HG02571 (cell line): ENCODE data around the gene DSTYK.

Experiments
- ATAC-seq: cut with Tn5 transposase; IDR thresholded peaks from one replicate; pipeline ENCODE4 v1.9.1; 2021; ENCODE audit warnings: mild to moderate bottlenecking, moderate library complexity; ENCODE audit not compliant: unreplicated experiment

DSTYK gene

DNA sequence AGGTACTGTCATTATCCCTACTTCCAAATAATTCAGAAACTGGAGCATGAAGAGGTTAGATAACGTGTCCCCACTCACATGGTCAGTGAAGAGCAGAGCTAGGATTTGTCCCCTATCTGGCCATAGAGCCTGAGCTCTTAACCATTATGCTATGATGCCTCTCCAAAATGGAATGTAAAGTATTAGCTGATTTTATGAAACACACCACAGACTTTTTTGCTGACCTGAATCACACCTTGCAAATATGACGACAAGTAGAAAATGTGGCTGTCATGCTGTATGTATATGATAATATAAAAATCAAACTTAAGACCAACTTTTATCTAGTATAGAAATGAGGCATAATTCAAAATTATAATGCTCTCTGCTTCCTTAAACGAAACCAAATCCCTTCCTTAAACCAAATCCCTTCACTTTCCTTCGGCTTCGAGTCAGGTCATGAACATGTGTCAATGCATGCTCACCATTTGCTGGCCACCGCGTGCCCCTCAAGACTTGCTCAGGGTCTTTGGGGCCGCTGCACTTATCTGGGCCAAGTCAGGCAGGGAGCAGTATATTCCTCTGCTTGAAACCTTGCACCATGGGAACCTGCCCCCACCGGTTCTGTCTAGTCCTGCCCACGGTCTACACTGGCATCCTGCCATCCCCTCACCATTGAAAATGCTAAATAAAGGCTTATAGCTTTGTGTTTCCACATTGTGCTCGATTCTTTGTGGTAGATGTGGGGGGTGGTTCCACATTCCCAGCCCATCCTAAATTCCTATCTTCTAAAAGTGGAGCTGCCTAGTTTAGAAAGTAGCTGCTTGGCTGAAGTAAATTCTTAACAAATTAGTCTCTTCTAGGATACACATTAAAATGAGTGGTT lies 14.6 kb upstream of the DSTYK start:
- ATAC-seq: no peak

DNA sequence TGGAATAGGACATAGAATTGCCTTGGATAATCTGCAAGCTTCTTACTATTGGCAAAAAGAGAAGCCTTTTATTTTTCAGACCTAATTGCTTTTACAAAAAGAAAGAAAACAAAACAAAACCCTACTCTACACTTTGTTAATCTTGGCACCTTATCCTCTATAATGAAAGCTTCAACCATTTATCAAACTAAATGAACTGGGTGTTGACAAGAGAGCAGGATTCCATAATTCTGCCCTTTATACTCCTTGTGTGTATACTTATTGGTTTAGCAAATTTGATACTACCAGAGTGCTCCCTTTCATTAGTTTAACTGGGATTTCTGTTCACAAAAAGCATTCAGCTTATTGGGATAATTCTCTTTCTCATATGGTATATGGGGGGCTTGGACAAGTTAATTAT lies 13.2 kb upstream of the DSTYK start:
- no peak for ATAC-seq

DNA sequence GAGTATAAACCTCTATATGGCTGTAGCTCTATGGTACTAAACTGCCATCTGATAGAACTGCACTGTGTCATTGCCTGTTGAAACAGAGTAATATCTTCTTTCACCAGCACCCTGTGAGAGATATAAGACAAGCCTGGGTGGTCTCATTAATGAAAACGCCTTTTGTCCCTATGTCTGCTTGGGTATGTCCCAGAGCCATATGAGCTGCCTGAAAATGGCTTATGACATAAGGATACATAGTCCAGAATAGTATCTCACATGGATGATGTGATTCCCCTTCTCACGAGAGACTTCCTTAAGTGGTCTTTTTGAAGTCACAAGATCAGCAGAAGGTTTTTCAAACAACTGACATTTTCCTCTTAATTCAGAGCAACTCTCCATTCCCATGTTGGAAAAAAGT lies 8.9 kb upstream of the DSTYK start:
- no peak for ATAC-seq

DNA sequence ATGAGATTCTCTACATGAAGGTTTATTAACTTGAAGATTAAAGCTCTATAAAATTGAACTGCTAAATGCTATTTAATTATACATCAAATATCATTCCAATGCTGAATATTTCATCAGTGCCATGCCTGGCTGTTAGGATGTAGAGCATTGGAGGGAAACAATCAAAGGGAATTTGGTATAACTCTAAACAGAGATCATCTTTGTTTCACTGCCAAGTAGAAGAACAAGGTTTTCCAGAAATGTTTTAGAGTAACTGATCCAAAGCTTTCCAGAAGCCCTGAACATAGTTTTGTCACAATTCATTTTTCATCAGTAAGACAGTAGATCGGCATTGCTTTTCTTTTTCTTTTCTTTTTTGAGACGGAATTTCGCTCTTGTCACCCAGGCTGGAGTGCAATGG lies 5.9 kb upstream of the DSTYK start:
- no peak for ATAC-seq

DNA sequence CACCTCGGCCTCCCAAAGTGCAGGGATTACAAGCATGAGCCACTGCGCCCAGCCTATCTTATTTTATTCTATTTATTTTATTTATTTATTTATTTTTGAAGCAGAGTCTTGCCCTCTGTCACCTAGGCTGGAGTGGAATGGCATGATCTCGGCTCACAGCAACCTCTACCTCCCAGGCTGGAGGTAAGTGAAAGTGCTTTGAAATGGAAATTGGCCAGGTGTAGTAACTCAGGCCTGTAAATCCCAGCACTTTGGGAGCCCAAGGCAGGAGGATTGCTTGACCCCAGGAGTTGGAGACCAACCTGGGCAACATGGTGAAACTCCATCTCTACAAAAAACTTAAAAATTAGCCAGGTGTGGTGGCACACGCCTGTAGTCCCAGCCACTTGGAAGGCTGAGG lies 5.1 kb upstream of the DSTYK start:
- ATAC-seq: no peak

DNA sequence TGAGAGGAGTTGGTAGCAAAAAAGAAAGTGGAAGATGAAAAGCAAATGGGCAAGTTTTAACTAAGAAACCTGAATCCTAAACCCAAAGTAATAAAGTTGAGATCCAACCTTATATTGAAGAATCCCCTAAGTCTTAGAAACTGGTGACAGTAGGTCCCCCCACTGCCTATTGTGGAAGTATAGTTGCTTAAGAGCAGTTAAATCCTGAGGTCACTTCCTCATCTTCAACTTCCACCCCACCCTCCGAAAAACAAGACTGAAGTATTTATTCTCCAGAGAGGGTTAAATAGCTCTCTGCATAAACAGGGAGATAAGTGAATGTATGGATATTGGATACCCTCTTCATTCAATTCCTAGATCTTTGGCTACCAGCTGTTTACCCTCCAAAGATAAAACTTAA lies 3.3 kb upstream of the DSTYK start:
- ATAC-seq: no peak

DNA sequence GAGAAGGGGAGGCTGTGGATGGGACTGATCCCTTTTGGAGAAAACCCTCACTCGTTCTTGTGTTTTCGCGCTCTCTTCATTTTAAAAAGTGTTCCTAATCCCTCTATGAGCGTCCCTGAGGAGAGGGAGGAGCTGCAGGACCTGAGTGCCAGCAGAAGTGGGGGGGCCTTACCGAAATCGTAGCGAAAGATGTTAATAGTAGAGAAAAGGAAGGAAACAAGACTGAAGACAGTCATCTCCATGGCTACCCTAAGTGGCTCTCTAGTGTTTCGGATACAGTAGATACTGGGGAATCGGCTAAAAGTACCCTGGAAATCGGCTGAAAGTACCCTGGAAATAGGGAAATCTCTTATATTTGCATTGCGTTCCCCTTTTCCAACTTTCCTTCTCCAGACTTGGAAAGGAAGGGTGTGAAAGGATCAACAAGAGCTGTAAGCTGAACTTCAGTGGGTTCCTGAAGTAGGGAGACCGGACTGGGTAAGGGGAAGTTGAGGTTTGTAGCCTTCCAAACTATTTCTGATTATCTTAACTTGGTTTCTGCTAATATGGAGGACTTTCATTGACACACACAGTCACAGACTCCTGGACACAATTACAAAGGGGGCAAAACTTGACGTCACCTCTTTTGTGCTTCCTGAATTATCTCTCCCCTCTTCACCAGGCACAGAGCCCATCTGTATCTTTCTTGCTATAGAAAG lies 486 bp upstream of the DSTYK start:
- ATAC-seq: peak; percentile 17

DNA sequence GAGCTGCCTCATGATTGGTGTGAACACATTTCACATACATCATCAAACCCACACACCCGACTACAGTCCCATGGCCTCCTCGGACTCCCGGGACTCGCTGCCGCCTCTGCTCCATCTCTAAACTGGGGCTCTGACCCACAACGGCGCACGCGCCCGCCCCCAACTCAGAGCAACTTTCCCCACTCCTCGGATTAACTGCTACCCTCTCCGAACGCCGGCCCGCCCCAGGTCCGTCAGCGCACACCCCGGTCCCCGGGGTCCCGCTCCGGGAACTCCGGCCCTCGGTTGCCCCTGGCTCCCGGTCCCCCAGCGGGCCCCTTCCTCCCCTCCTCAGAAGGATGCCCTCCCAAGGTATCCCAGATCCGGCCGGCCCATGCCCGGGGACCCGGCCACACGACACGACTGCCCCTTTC lies 740 bp downstream of the DSTYK start:
- no peak for ATAC-seq

GRCh38 chr1:205208811-205209210 lies 2.7 kb downstream of the DSTYK start:
- no peak for ATAC-seq

- no peak for ATAC-seq
Observed at GRCh38 chr1:205205055-205205454, 6.4 kb downstream of the DSTYK start.

DNA sequence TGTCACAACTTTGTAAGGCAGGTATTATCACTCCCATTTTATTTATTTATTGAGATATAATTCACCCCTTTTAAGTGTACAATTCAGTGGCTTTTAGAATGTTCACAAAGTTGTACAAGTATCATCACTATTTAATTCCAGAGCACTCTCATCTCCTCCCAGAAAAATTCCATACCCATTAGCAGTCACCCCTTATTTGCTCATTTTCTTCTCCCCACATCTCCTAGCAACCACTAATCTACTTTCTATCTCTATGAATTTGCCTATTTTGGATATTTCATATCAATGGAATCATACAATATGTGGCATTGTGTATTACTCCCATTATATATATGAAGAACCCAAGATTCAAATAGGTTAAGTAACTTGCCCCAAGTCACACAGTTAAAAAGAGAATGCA lies 7.0 kb downstream of the DSTYK start:
- no peak for ATAC-seq

GRCh38 chr1:205199931-205200299 lies 11.6 kb downstream of the DSTYK start:
- ATAC-seq: no peak

GRCh38 chr1:205199090-205199930 lies 12.2 kb downstream of the DSTYK start:
- no peak for ATAC-seq

DNA sequence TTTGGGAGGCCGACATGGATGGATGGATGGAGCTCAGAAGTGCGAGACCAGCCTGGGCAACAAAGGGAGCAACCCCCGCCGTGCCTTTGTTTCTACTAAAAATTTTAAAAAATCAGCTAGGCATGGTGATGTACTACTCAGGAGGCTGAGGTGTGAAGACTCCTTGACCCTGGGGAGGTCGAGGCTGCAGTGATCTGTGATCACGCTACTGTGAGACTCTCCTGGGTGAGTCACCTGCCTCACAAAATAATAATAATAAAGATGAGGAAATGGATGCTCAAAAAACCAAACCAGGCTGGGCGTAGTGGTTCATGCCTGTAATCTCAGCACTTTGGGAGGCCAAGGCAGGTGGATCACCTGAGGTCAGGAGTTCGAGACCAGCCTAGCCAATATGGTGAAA lies 19.2 kb downstream of the DSTYK start:
- ATAC-seq: no peak

- ATAC-seq: no peak
Observed at GRCh38 chr1:205191622-205192021, 19.9 kb downstream of the DSTYK start.

DNA sequence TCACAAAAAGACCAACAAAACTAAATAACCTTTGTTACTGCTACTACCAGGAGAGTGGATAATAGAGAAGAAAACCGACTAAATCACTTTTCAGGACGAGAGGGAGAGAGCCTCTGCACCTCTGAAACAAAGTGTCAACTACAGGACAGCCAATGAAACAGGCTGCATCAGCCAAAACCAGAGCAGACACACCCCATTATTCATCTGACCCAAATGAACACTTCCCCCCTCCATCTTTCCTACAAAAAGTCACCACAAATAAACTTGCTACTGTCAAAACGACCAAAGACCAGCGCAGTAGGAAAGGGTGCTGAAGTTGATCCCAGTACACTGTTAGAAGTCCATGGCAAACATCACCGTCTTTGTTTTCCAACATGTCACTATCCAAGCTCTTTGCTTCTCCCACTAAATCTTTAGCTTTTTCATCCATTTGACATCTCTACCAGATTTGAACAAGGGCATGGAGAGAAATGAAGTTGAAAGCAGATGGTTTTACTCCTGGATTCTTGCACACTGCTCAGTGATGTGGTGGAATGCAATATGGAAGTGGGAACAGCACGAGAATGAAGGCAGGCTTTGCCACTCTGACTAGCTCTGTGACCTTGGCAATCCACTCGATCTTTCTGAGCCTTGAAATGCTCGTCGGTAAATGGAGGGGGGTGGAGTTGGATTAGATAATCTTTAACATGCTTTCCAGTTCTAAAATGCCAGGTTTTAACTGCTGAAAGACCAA lies 20.5 kb downstream of the DSTYK start:
- ATAC-seq: no peak

GRCh38 chr1:205189131-205189530 lies 22.4 kb downstream of the DSTYK start:
- ATAC-seq: no peak

- no peak for ATAC-seq
Observed at GRCh38 chr1:205188596-205188995, 22.9 kb downstream of the DSTYK start.

DNA sequence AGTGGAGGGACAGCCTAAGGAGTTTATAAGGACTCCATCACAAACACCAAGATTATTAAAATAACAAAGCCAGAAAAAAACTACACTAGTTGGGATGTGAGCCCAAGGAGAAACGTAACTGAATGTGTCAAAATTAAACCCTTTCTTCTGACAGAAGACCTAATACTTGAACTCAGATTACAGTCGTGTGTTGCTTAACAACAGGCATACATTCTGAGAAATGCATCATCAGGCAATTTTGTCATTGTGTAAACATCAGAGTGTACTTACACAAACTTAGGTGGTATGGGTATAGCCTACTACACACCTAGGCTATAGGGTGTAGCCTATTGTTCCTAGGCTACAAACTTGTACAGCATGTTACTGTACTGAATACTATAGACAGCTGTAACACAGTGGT lies 23.4 kb downstream of the DSTYK start:
- ATAC-seq: no peak

GRCh38 chr1:205187420-205187819 lies 24.1 kb downstream of the DSTYK start:
- ATAC-seq: no peak

DNA sequence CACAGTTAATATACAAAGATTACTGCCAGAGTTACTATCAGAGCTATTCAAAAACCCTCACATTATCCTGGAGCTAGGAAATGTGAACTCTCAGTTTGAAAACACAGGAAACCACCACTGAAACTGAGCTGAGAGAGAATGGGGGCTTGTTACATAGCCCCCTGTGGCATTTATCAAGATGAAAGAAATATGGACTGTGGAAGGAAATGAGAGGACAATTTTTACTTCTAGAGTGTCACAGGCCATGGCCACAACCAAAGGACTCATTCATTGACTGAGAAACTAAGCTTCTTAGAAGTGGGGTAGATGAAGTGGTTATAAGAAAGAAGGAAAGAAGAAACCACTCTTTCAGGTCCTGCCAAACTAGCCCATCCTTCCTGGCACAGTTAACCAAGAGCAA lies 25.3 kb downstream of the DSTYK start:
- no peak for ATAC-seq
